ENCODE results near the gene VIPR1. TPM values are rescaled to one million over a fixed set of nuclear protein-coding genes. Genes with fewer than 3 reads are reported as not detected.

VIPR1 gene
- total RNA-seq, 1 experiment from 2014 or later, result 9.4 TPM

DNA sequence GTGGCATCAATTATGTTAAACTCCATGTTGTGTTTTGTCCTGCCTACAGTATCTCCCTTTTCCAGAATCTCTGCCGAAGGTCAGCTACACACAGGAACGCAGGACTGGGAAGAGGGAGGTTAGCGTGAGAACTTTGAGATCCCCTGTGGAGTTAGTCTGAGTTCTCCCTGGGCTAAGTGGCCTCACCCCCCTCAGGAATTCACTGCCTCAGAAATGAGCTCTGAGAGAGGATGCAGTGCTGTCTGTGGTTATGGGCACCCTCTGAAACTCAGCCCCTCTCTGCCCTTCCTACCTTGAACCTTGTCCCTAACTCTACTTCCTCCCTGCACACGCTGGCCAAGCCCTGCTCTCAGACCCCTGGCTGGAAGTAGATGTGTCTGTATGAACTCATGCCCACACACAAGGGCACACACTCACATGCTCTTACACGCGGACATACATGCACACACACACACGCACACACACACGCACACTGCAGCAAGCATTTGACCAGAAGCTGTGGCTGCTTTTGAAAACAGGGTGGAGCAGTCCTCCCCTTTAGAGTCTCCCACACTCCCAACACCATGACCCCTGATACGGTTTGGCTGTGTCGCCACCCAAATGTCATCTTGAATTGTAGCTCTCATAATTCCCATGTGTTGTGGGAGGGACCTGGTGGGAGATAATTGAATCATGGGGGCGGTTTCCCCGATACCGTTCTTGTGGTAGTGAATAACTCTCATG lies 5.3 kb upstream of the VIPR1 start (continued):
- TF ChIP-seq, protein P1, sequence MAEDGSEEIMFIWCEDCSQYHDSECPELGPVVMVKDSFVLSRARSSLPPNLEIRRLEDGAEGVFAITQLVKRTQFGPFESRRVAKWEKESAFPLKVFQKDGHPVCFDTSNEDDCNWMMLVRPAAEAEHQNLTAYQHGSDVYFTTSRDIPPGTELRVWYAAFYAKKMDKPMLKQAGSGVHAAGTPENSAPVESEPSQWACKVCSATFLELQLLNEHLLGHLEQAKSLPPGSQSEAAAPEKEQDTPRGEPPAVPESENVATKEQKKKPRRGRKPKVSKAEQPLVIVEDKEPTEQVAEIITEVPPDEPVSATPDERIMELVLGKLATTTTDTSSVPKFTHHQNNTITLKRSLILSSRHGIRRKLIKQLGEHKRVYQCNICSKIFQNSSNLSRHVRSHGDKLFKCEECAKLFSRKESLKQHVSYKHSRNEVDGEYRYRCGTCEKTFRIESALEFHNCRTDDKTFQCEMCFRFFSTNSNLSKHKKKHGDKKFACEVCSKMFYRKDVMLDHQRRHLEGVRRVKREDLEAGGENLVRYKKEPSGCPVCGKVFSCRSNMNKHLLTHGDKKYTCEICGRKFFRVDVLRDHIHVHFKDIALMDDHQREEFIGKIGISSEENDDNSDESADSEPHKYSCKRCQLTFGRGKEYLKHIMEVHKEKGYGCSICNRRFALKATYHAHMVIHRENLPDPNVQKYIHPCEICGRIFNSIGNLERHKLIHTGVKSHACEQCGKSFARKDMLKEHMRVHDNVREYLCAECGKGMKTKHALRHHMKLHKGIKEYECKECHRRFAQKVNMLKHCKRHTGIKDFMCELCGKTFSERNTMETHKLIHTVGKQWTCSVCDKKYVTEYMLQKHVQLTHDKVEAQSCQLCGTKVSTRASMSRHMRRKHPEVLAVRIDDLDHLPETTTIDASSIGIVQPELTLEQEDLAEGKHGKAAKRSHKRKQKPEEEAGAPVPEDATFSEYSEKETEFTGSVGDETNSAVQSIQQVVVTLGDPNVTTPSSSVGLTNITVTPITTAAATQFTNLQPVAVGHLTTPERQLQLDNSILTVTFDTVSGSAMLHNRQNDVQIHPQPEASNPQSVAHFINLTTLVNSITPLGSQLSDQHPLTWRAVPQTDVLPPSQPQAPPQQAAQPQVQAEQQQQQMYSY (CRISPR knock-in tag; IDR thresholded peaks at IDR 0.05), result no peak

DNA sequence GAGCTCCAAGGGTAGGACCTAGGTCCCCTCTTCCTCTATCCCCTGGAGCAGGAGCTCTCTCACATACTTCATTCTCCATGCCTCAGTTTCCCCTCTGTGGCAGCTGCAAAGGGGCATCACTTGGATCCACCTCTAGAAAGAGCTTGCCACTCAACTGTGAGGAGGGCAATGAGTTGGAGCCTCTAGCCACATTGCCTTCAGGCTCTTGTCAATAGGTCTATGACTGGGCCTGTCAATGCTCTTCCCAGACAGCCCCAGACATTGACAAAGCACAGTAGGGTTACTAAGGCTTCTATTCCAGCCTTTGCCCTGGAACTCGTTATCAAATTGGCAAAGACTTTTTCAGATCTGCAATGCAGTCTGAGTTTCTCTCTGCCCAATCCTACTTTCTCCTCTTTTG lies 4.4 kb upstream of the VIPR1 start:
- no peak for ATAC-seq
- no peaks in the 10 kb centered on the region for H3K9me3 Mint-ChIP-seq
- no peak for DNase-seq (ENCODE audit: low spot score)
- H3K27ac Mint-ChIP-seq, result no peak overlapping the region
- peaks cover 55% of the 10 kb centered on the region for H3K27me3 Mint-ChIP-seq (ENCODE audit: low read depth)
- peaks cover 33% of the 10 kb centered on the region for H3K4me1 Mint-ChIP-seq
- POLR2A ChIA-PET, result no interaction called here
- no peaks in the 10 kb centered on the region for H3K36me3 Mint-ChIP-seq
- CTCF ChIA-PET, result interaction anchor here (0.9 to 1.4 kb wide), 6 partner anchors 21 to 268 kb away, joined by 3 to 6 read pairs (median 4); partner anchors contain the start of gene LYZL4
- H3K4me3 Mint-ChIP-seq, result no peak overlapping the region
- no peak for TF ChIP-seq TEAD4 (CRISPR knock-in tag; IDR thresholded peaks at IDR 0.05)
- no peak for TF ChIP-seq ZNF423 (CRISPR knock-in tag; IDR thresholded peaks at IDR 0.05)
- TF ChIP-seq ZNF281 (CRISPR knock-in tag; IDR thresholded peaks at IDR 0.05), result no peak
- no peak for TF ChIP-seq ZNF232 (CRISPR knock-in tag; IDR thresholded peaks at IDR 0.05)
- TF ChIP-seq OVOL2 (CRISPR knock-in tag; IDR thresholded peaks at IDR 0.05; ENCODE audit: borderline replicate concordance), result no peak
- TF ChIP-seq ELF4 (CRISPR knock-in tag; IDR thresholded peaks at IDR 0.05; ENCODE audit: low read depth), result no peak
- no peak for TF ChIP-seq KAT7 (CRISPR knock-in tag; IDR thresholded peaks at IDR 0.05; ENCODE audit: borderline replicate concordance)
- no peak for TF ChIP-seq STAT6 (CRISPR knock-in tag; conservative IDR thresholded peaks at IDR 0.05; ENCODE audit: low read depth)
- TF ChIP-seq, protein P2, sequence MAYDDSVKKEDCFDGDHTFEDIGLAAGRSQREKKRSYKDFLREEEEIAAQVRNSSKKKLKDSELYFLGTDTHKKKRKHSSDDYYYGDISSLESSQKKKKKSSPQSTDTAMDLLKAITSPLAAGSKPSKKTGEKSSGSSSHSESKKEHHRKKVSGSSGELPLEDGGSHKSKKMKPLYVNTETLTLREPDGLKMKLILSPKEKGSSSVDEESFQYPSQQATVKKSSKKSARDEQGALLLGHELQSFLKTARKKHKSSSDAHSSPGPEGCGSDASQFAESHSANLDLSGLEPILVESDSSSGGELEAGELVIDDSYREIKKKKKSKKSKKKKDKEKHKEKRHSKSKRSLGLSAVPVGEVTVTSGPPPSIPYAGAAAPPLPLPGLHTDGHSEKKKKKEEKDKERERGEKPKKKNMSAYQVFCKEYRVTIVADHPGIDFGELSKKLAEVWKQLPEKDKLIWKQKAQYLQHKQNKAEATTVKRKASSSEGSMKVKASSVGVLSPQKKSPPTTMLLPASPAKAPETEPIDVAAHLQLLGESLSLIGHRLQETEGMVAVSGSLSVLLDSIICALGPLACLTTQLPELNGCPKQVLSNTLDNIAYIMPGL (CRISPR knock-in tag; IDR thresholded peaks at IDR 0.05), result no peak
- no peak for TF ChIP-seq NR2C2 (CRISPR knock-in tag; IDR thresholded peaks at IDR 0.05)
- no peak for TF ChIP-seq ATF1 (CRISPR knock-in tag; IDR thresholded peaks at IDR 0.05)
- no peak for TF ChIP-seq TCF7 (CRISPR knock-in tag; IDR thresholded peaks at IDR 0.05; ENCODE audit: low read depth)
- TF ChIP-seq GRHL2 (CRISPR knock-in tag; IDR thresholded peaks at IDR 0.05; ENCODE audit: insufficient replicate concordance, severe bottlenecking), result no peak
- TF ChIP-seq, protein P3, sequence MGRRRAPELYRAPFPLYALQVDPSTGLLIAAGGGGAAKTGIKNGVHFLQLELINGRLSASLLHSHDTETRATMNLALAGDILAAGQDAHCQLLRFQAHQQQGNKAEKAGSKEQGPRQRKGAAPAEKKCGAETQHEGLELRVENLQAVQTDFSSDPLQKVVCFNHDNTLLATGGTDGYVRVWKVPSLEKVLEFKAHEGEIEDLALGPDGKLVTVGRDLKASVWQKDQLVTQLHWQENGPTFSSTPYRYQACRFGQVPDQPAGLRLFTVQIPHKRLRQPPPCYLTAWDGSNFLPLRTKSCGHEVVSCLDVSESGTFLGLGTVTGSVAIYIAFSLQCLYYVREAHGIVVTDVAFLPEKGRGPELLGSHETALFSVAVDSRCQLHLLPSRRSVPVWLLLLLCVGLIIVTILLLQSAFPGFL (CRISPR knock-in tag; IDR thresholded peaks at IDR 0.05; ENCODE audit: borderline replicate concordance), result no peak
- no peak for TF ChIP-seq ZNF416 (CRISPR knock-in tag; IDR thresholded peaks at IDR 0.05)
- TF ChIP-seq, protein P4, sequence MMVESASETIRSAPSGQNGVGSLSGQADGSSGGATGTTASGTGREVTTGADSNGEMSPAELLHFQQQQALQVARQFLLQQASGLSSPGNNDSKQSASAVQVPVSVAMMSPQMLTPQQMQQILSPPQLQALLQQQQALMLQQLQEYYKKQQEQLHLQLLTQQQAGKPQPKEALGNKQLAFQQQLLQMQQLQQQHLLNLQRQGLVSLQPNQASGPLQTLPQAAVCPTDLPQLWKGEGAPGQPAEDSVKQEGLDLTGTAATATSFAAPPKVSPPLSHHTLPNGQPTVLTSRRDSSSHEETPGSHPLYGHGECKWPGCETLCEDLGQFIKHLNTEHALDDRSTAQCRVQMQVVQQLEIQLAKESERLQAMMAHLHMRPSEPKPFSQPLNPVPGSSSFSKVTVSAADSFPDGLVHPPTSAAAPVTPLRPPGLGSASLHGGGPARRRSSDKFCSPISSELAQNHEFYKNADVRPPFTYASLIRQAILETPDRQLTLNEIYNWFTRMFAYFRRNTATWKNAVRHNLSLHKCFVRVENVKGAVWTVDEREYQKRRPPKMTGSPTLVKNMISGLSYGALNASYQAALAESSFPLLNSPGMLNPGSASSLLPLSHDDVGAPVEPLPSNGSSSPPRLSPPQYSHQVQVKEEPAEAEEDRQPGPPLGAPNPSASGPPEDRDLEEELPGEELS (CRISPR knock-in tag; IDR thresholded peaks at IDR 0.05), result no peak
- TF ChIP-seq, protein P5, sequence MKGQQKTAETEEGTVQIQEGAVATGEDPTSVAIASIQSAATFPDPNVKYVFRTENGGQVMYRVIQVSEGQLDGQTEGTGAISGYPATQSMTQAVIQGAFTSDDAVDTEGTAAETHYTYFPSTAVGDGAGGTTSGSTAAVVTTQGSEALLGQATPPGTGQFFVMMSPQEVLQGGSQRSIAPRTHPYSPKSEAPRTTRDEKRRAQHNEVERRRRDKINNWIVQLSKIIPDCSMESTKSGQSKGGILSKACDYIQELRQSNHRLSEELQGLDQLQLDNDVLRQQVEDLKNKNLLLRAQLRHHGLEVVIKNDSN (CRISPR knock-in tag; IDR thresholded peaks at IDR 0.05), result no peak
- TF ChIP-seq NFE2L1 (CRISPR knock-in tag; IDR thresholded peaks at IDR 0.05), result no peak
